ENCODE data around the gene HOXB1.
"Not testable (repeated sequence)": the region's sequence is repeated elsewhere in the genome, so short reads cannot be mapped to it uniquely, and the experiment has no call there.

Gene HOXB1

GRCh38 chr17:48541036-48541576, 10.3 kb upstream of the HOXB1 start:
- H3K9me3 ChIP-seq (ENCODE audit: insufficient read depth, low read length, severe bottlenecking) = no peaks in the 10 kb centered on the region
- H3K27me3 ChIP-seq (ENCODE audit: insufficient read depth, low read length, poor library complexity) = peaks cover 26% of the 10 kb centered on the region
- no peak overlapping the region for H2AFZ ChIP-seq (ENCODE audit: low read depth, low read length)
- no peaks in the 10 kb centered on the region for H3K36me3 ChIP-seq (ENCODE audit: insufficient read depth, low read length)
- H3K9ac ChIP-seq (ENCODE audit: low read depth, low read length) = no peak overlapping the region
- no peak for DNase-seq
- TF ChIP-seq CTCF (IDR thresholded peaks at IDR 0.05; ENCODE audit: borderline replicate concordance, extremely low read depth, low read length, poor library complexity, severe bottlenecking) (no peak), EZH2 (IDR thresholded peaks at IDR 0.05; ENCODE audit: borderline replicate concordance, low read depth, low read length, severe bottlenecking) (no peak)
- no peaks in the 10 kb centered on the region for H3K79me2 ChIP-seq (ENCODE audit: insufficient read depth, low read length)
- H3K27ac ChIP-seq (ENCODE audit: low read length) = no peak overlapping the region
- no peak overlapping the region for H3K4me3 ChIP-seq (ENCODE audit: low read depth in 1 of 2, low read length in 2 of 2)
- no peaks in the 10 kb centered on the region for H4K20me1 ChIP-seq (ENCODE audit: insufficient read depth, low read length)
- no peak overlapping the region for H3K4me2 ChIP-seq (ENCODE audit: insufficient read depth, low read length)
- H3K4me1 ChIP-seq (ENCODE audit: insufficient read depth, low read length) = no peaks in the 10 kb centered on the region
- no peak for ATAC-seq (ENCODE audit: insufficient read depth, low read depth)

DNA sequence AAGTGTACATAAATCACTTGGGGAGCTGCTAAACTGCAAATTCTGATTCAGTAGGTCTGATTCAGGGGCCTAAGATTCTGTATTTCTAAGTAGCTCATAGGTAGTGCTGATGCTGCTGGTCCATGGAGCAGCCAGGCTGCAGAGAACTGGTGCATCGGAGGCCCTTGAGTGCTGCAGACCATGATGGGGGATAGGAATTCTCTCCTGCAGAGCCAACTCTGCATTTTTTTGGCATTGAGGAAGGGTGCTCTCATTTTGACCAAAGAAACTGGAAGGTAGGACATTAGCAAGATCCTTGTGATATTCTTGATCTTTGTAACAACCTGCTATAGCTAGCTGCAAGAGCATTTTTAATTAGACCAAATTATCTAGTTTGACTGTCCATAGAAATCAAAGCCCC, 9.4 kb upstream of the HOXB1 start:
- Histone ChIP-seq H3K4me3 (ENCODE audit: low read depth in 1 of 2, low read length in 2 of 2) (no peak overlapping the region), H2AFZ (ENCODE audit: low read depth, low read length) (no peak overlapping the region), H3K9me3 (ENCODE audit: insufficient read depth, low read length, severe bottlenecking) (no peaks in the 10 kb centered on the region), H3K27ac (ENCODE audit: low read length) (no peak overlapping the region), H4K20me1 (ENCODE audit: insufficient read depth, low read length) (no peaks in the 10 kb centered on the region), H3K36me3 (ENCODE audit: insufficient read depth, low read length) (no peaks in the 10 kb centered on the region), H3K27me3 (ENCODE audit: insufficient read depth, low read length, poor library complexity) (peaks cover 18% of the 10 kb centered on the region), H3K4me2 (ENCODE audit: insufficient read depth, low read length) (no peak overlapping the region), H3K9ac (ENCODE audit: low read depth, low read length) (no peak overlapping the region), H3K79me2 (ENCODE audit: insufficient read depth, low read length) (no peaks in the 10 kb centered on the region), H3K4me1 (ENCODE audit: insufficient read depth, low read length) (no peaks in the 10 kb centered on the region)
- DNase-seq (no peak), ATAC-seq (ENCODE audit: insufficient read depth, low read depth) (no peak)
- TF ChIP-seq EZH2 (IDR thresholded peaks at IDR 0.05; ENCODE audit: borderline replicate concordance, low read depth, low read length, severe bottlenecking) (no peak), CTCF (IDR thresholded peaks at IDR 0.05; ENCODE audit: borderline replicate concordance, extremely low read depth, low read length, poor library complexity, severe bottlenecking) (no peak)

- ATAC-seq (ENCODE audit: insufficient read depth, low read depth) (no peak), DNase-seq (no peak)
- H3K9me3 ChIP-seq (ENCODE audit: insufficient read depth, low read length, severe bottlenecking) = no peaks in the 10 kb centered on the region
- no peak overlapping the region for H3K9ac ChIP-seq (ENCODE audit: low read depth, low read length)
- H3K27ac ChIP-seq (ENCODE audit: low read length) = no peak overlapping the region
- TF ChIP-seq CTCF (IDR thresholded peaks at IDR 0.05; ENCODE audit: borderline replicate concordance, extremely low read depth, low read length, poor library complexity, severe bottlenecking) (no peak), EZH2 (IDR thresholded peaks at IDR 0.05; ENCODE audit: borderline replicate concordance, low read depth, low read length, severe bottlenecking) (no peak)
- H3K79me2 ChIP-seq (ENCODE audit: insufficient read depth, low read length) = no peaks in the 10 kb centered on the region
- H3K4me3 ChIP-seq (ENCODE audit: low read depth in 1 of 2, low read length in 2 of 2) = no peak overlapping the region
- peaks cover 16% of the 10 kb centered on the region for H3K27me3 ChIP-seq (ENCODE audit: insufficient read depth, low read length, poor library complexity)
- no peak overlapping the region for H3K4me2 ChIP-seq (ENCODE audit: insufficient read depth, low read length)
- no peak overlapping the region for H2AFZ ChIP-seq (ENCODE audit: low read depth, low read length)
- no peaks in the 10 kb centered on the region for H3K36me3 ChIP-seq (ENCODE audit: insufficient read depth, low read length)
- no peaks in the 10 kb centered on the region for H4K20me1 ChIP-seq (ENCODE audit: insufficient read depth, low read length)
- no peaks in the 10 kb centered on the region for H3K4me1 ChIP-seq (ENCODE audit: insufficient read depth, low read length)
Observed at GRCh38 chr17:48539177-48539576, 8.4 kb upstream of the HOXB1 start.

- Histone ChIP-seq H3K9ac (ENCODE audit: low read depth, low read length) (no peak overlapping the region), H3K4me1 (ENCODE audit: insufficient read depth, low read length) (no peaks in the 10 kb centered on the region), H2AFZ (ENCODE audit: low read depth, low read length) (no peak overlapping the region), H3K36me3 (ENCODE audit: insufficient read depth, low read length) (no peaks in the 10 kb centered on the region), H3K27ac (ENCODE audit: low read length) (no peak overlapping the region), H3K9me3 (ENCODE audit: insufficient read depth, low read length, severe bottlenecking) (no peaks in the 10 kb centered on the region), H3K79me2 (ENCODE audit: insufficient read depth, low read length) (no peaks in the 10 kb centered on the region), H3K4me2 (ENCODE audit: insufficient read depth, low read length) (no peak overlapping the region), H4K20me1 (ENCODE audit: insufficient read depth, low read length) (no peaks in the 10 kb centered on the region), H3K4me3 (ENCODE audit: low read depth in 1 of 2, low read length in 2 of 2) (no peak overlapping the region), H3K27me3 (ENCODE audit: insufficient read depth, low read length, poor library complexity) (peaks cover 20% of the 10 kb centered on the region)
- TF ChIP-seq EZH2 (IDR thresholded peaks at IDR 0.05; ENCODE audit: borderline replicate concordance, low read depth, low read length, severe bottlenecking) (no peak), CTCF (IDR thresholded peaks at IDR 0.05; ENCODE audit: borderline replicate concordance, extremely low read depth, low read length, poor library complexity, severe bottlenecking) (no peak)
- DNase-seq = no peak
- ATAC-seq (ENCODE audit: insufficient read depth, low read depth) = no peak
Observed at GRCh38 chr17:48537316-48537715, 6.5 kb upstream of the HOXB1 start.

DNA sequence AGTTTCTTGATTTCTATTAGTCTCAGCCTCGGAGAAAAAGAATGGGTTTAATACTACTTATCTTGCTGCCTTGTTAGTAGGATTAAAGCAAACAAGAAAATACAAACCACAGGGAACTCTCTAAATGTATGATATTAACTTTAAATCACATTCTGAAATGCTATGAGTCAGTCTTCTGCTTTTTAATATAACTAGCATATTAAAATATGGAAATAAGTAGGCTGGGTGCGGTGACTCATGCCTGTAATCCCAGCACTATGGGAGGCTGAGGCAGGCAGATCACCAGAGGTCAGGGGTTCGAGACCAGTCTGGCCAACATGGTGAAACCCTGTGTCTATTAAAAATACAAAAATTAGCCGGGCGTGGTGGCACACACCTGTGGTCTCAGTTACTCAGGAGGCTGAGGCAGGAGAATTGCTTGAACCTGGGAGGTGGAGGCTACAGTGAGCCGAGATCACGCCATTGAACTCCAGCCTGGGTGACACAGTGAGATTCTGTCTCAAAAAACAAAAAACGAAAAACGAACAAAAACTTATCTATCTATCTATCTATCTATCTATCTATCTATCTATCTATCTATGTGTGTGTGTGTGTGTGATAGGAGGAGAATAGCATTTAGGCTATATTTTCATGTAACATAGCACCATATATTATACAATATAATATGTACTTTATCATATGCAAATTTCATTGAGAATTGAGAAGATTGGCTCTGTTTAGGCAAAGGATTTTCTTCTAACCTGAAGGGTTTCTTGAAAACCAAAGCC, 5.2 kb upstream of the HOXB1 start:
- not testable (repeated sequence) for H3K9ac ChIP-seq (ENCODE audit: low read depth, low read length); DNase-seq; H3K79me2 ChIP-seq (ENCODE audit: insufficient read depth, low read length); H3K4me3 ChIP-seq (ENCODE audit: low read depth in 1 of 2, low read length in 2 of 2); H3K4me1 ChIP-seq (ENCODE audit: insufficient read depth, low read length); H3K27ac ChIP-seq (ENCODE audit: low read length); H3K9me3 ChIP-seq (ENCODE audit: insufficient read depth, low read length, severe bottlenecking); H3K4me2 ChIP-seq (ENCODE audit: insufficient read depth, low read length); H4K20me1 ChIP-seq (ENCODE audit: insufficient read depth, low read length); H2AFZ ChIP-seq (ENCODE audit: low read depth, low read length); ATAC-seq (ENCODE audit: insufficient read depth, low read depth); H3K36me3 ChIP-seq (ENCODE audit: insufficient read depth, low read length)
- peaks cover 20% of the 10 kb centered on the region for H3K27me3 ChIP-seq (ENCODE audit: insufficient read depth, low read length, poor library complexity)

All from DND-41 (cell line).